UCSD-AML1 (cell line): ENCODE results near the gene NDEL1.

ENCODE experiments used
- DNase-seq: peaks from one replicate; lab custom pipeline; 2025; ENCODE audit not compliant: unreplicated experiment; lab: John Stamatoyannopoulos, UW

Gene NDEL1

DNA sequence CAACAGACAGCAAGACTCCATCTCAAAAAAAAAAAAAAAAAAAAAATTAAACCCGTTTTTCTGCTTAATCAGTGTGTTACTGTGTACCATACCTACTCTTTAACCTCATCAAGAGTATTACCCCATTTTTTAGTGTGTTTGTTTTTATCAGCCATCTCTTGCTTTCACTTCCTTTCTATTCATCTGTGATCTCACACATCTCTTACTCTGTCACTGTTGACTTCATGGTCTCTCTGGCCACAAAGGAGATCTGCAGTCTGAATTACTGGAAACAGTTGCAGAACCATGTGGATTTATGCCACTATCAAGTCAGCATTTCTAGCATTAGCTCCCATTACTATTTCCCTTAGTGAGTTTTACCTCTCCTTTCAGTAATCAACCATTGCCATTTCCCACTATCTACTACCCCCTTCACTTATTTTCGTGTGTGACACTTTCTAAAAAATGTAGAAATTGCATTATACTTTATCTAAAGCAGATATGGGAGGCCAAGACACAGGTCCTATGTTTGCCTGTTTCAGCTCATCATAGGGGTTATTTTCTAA is 20.1 kb downstream of the NDEL1 start:
- no peak for DNase-seq

DNA sequence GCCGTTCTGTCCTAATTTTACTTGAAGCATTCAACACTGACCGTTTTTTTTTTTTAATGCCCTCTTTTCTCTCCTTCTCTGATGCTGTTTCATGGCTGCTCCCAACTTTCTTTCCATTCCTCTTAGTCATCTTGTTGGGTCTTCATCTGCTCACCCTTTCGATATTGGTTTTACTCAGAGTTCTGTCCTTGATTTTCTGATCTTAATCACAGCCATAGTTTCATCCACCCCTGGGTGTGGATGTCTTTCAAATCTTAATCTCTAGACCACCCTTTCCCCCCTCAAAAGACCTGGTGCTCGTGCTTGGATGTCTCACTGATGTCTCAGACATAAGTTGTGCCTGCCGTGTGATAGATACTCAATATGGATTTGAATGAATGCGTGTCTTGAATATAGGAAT is 22.4 kb downstream of the NDEL1 start:
- no peak for DNase-seq

DNA sequence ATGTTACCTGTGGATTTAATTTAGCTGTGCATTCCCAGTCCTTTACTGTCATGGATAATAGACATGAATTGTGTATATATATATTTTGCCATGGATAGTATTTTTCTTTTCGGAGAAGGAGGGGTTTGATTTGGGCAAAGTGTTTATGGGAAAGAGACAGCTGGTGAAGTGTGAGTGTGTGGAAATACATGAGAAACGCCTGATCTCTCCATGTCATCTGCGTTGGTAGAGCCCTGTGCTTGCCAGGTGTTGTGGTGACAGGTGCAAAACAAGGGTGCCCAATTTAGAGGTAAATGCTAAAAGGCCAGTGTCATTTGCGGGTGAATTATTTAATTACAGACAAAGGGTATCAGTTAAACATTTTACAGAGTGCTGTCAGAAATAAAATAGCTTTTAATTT is 23.4 kb downstream of the NDEL1 start:
- DNase-seq = no peak

DNA sequence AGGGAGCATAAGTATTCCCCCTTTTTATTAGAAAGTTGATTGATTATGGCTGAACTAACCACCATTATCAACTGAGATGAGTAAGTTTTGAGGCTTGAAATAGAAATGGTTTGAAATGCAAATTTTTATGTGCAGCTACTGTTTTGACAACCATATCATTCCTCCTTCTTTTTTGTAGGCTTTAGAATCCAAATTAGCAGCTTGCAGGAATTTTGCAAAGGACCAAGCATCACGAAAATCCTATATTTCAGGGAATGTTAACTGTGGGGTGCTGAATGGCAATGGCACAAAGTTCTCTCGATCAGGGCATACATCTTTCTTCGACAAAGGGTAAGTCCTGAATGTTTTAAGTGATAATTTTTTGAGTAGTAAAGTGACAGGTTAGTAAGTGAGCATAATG is 24.1 kb downstream of the NDEL1 start:
- DNase-seq = no peak

DNA sequence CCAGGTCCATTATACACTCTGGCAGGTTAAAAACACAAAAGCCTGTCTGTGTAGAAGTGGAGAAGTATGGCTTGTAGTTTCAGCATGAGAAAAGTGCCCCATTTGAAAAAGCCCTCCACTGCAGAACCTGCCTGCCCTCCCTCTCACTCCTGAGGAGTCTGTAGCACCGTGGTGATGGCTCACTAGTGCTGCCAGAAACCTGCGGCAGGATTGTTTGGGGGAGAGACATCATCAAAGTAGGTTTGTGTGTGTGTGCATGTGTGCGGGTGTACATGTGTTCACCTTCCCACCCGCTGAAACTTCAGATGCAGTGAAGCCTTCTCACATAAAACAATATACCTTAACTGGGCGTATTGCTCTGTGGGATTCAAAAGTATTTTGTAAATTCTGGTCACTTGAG is 26.9 kb downstream of the NDEL1 start:
- no peak for DNase-seq

DNA sequence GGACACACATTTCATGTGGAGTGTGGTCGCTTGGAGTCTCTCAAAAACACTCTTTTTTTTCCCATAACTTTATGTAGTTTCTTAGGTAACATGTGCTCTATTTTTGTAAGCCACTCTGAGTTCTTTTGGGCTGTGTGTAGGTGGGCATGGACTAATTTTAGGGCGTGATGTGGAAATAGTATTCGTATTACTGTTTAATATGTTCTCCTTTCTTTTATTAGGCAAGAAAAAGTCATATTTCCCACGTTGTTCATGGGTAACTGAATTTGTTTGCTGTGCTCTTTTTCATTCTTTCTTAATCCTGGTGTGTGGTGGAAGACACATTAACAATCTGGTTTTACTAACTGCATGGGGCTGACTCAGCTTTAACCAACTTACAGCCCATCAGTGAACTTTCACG is 27.4 kb downstream of the NDEL1 start:
- DNase-seq = no peak

DNA sequence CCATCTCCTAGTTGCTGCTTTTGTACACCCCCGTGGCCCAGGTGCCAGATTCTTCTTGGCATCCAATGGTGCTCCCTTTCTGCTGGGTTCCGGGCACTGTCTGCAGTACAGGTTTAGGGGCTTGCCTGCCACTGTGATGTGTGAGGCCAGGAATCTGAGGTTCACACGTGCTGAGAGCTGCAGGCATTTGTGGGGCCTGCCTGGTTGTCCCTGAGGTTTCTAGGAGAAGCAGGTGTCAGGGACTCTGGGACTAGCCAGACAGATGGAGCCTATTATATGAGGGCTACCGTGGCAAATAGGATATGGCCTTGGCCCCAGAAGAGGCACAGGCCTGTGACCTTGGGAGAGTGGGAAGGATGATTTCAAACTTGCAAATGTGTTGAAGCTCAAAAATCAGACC is 29.3 kb downstream of the NDEL1 start:
- DNase-seq = no peak

DNA sequence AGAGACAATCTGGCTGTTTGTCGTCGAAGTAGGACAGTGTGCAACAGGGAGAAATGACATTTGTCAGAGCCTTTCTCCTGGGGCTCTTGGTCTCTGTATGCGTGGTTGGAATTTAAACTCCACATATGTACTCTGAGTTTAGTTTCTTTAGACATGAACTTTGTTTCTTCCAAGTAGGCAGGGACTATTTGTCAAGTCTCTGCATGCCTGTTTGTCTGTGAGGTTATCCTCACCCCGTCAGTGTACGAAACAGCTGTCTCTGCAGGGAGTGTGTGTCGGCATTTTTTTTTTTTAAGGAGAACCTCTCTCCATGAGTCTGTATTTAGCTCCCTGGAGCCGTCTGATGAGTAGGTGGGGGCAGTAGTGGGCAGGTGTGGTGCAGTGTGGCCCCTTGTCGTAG is 29.7 kb downstream of the NDEL1 start:
- DNase-seq = no peak

DNA sequence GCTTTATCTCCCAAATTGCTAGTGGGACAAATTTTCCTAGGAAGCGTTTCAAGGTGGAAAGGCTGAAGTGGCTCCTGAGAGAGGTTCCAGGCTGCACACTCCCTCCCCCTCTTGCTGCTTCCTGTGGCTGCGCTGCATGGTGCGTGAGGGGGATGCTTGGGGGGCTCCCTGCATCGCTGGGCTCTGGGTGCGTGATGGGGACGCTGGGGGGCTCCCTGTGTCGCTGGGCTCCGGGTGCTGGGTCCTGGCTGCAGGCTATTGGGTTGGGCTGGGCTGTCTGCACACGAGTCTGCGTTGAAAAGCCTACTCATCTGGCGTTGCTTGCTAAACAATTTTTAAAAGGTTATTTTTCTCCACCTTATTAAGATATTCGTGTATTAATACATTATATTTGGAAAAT is 30.1 kb downstream of the NDEL1 start:
- DNase-seq = no peak

DNA sequence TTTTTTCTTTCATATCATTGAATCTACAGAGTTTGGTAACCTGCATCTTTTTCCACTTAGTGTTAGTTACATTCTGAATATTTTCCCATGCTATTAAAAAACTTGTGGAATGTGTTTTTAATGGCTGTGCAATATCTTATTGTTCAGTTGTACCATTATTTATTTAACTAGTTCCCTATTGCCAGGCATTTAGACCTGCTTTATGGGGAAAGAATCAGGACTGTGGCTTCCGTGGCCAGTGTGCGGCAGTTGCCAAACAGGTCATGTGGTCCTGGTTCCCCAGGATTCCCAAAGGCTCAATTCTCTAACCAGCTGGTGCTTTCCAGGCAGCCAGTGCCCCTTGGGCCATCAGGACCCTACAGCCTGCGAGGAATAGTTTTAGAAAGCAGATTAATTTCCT is 30.8 kb downstream of the NDEL1 start:
- no peak for DNase-seq

DNA sequence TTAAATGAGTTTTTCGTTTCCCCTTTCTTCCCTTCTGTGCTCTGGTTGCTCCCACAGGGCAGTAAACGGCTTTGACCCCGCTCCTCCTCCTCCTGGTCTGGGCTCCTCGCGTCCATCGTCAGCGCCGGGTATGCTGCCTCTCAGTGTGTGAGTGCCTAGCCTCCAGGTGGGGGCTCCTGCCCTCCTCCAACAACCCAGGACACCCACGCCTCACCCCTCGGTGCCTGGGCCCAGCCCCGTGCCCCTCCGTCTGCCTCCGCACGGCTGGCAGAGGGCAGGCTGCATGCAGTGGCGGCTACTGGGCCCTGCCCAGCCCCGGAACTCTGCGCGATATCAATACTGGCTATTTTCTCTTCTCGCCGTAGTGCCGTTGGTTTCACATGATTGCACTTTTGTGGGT is 31.2 kb downstream of the NDEL1 start:
- no peak for DNase-seq

DNA sequence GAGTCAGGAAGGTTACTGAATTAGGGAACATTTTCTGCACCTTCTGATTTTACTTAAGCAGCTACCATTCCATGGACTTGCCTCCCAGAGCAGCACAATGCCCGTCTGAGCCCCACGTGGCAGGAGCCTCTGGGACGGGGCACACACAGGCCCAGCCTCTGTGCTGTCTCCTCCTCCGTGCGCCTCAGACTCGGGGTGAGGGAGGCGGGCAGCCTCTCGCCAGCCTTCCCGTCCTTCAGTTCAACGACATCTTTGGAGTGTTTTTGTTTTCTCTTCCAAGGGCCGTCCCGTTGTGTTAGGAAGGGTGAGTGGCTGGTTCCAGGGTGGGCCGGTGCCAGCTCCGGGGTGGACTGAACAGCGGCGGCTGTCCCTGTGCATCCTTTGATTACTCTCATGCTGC is 31.8 kb downstream of the NDEL1 start:
- no peak for DNase-seq

DNA sequence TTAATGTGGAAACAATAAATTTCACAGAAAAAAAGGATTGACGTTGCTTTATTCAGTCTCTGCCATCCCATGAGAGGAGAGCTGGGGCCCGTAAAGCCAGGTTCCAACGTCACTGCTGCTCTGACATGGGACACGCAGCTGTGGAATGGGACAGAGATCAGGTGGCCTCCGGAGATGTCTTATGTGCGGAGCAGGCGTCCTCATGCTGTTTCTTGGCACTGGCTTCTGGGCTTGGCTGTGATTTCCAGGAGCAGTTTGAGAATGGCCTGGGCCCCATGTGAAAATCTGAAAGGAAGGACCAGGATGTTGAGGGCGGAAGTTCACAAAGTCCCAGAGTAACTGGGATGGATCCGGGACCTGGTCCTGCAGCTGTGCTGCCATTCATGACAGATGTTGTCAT is 32.4 kb downstream of the NDEL1 start:
- DNase-seq = no peak

DNA sequence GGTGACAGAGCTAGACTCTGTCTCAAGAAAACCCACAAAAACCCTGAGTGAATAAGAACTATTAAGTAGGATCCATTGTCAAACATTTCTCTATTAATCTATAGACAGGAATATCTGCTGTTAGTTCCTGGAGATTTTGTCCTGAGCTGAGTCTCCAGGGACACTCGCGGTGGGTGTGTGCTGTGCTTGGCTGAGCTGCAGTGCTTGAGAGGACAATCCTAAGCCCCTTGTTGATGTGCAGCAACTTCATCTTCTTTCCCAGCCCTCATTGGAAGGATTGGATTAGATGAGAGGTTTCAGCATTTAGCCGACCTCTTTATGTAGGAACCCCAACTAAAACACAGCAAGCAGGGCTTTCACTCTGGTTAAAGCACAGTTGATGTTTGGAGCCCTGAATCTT is 33.3 kb downstream of the NDEL1 start:
- DNase-seq = no peak

DNA sequence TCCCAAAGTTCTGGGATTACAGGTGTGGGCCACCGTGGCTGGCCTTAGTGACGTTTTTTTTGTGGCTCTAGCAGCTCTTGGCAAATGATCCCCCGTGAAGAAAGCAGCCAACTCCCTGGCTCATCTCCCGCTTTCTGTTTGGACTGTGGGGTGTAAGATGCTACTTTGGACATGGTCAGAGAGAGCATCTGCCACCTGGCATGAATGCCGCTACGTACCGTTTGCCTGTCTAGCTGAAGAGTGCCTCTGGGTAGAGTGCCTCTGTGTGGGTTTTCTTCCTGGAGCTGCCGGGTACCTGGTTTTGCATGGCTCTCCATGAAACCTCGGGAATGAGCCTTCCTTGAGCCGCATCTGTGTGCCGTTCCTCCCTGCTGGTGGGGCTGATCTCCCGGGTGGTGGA is 34.3 kb downstream of the NDEL1 start:
- no peak for DNase-seq

DNA sequence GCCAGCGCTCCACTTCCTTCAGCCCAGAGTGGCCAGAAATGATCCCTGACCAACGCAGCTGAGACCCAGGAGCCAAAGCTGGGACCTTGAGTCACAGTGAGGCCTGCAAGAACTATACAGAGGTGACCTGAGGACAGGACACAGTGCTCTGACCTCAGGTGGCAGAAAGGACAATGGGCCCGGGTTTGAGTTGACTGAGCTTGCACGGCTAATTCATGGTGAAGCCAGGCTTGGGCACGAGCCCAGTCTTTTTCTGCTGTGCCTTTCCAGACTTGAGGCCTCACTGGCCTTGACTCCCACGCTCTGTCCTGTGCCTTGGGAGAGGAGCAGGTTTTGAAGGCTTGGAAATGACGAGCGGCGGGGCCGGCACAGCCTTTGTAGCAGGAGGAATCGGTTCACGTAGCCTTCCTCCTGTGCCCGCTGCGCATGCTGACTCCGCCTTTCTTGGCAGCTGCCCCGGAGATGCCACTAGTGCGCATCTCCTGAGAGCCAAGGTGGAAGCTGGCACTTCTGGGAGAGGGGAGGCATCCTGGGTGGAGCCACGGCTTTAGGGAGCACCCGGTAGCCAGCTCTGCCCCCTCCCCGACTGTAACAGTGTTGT is 34.9 kb downstream of the NDEL1 start:
- no peak for DNase-seq

DNA sequence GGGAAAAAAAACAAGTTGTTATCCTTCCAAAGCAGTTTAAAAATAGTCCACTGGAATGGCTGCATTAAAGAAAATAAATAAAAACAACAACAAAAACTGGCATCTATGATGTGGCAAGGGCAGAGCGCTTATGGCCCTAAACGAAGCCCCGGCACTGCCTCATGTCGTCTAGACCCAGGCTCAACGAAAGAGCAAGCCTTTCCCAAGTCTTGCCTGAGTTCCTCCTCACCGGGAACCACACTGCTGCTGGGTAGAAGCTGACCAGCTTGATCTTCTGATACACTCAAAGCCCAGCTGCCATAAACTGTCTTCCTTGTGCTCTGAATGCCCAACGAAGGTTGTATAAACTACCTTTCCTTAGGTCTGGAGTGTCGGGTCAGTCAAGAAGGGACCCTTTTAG is 37.0 kb downstream of the NDEL1 start:
- DNase-seq = no peak

DNA sequence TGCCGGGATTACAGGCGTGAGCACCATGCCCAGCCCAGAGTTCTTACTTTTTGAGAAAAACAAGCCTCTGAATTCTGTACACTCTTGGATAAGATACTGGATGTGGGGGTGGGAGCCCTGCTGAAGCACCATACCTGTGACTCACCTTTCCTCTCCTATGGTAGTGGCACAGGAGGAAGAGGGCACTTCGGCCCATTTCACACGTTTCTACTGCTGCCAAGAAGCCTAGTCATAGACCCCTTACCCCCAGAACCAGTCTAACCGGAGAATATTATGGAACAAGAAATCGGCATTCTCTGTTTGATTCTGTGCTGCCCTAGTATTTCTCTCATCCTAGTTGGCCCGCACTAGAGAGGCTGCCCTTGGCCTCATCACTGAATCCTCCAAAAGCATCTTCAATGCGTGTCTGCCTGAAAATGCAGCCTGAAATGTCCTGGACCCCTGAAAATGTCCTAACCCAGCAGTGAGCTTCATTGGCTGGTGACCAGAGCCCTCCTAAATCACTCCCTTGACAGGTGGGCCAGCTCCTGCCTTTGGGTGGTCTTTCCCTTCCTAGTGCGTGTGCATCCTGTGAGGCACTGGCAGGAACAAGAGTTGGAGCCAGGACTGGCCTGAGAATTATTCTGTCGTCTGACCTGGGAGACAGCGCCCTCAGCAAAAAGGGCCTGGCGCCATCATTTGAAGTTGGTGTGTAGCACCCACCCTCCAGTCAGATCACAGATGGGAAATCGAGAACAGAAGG is 37.9 kb downstream of the NDEL1 start:
- no peak for DNase-seq

DNA sequence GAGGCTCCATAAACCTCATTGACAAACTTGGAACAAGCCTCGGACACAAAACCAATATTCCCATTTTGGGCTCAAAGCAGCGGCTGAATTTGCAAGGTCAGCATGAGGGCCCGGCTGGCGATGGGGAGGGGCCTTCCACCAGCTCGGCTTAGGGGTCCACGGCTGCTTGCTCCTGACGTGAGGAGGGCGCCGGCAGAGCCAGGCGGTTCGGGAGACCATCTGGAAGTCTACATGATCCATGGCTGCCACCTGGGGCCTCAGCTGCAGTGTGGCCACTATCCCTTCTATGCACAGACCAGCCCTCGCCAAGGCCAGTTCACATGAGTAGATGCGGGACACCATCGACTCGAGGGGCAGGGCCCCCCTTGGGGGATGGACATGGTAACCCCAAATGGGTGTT is 39.1 kb downstream of the NDEL1 start:
- no peak for DNase-seq

DNA sequence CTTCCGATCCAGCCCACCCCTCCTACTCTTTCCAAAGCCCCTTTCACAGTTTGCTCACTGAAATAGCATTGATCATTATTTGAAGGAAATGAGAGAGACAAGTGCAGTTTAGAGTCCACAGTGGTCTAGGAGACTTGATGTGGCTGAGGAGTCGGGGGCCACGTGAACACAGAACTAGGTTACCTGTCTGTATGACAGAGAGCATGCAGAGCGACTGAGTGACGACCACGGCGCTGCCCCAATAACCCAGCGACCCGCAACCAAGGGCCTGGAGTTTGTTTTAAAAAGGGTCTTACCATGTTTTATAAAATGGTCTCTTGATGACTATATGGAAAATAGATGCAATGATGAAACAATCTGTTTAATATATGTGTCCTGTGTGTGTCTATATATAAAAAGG is 39.5 kb downstream of the NDEL1 start:
- no peak for DNase-seq

DNA sequence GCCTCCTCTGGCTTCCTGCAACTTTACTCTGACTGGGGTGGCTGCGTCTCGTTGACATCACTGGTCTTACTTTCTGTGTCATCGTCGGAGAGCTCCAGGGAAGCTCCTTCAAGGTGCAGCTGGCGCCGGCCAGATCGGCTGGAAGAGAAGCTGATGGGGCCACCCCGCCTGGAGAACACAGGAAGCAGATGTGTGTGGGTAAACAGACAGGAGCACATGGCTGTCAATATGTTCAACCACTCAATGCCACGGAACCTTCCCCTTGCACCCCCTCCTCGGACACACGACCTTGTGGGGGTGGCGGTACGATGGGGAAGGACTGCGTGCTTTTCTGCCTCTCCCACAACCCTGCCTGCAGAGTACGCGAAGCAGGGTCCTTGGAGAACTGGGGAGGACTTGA is 40.1 kb downstream of the NDEL1 start:
- DNase-seq = no peak

DNA sequence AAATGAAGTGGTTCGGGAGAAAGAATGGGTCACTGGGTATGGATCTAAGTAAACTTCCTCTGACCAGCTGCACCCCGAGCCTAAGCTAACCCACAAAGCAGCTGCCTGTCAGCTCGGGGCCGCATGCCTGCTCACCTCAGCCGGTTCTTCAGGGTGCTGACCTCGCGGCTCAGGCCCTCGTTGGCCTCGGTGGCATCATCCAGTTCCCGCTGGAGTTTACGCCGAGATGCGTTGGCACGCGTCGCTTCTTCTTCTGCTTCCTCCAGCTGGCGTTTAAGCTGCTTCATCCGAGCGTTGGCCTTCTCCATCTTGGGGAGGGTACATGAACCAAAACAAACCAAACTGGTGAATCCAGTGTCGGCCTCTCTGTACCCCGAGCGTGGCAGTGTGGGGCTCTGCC is 41.1 kb downstream of the NDEL1 start:
- DNase-seq = no peak

DNA sequence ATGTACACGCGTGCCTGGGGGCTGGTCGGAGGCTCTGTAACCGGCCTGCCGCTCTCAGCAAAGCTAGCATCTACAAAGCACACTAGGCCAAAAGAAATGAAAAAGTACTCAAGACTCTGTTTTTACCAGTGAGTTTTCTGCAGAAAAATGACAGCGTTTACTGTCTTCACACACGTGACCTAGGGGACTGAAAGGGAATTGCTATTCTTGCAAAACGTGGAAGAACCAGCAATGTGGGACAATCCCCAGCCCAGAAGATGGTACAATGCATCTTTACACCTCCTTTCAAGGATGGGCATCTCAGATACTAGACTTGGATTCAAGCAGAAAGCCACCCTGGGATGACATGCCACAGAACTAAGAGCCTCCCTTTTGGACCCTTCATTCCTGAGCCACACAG is 41.5 kb downstream of the NDEL1 start:
- no peak for DNase-seq
